Stimulated activated naive B cell treated with anti-CD40 and anti-IgM and Interleukin-4, amounts not matched to agents 10 μg/mL and 1 μg/mL and 100 μg/mL, for 72 hours (primary cell): ENCODE data around the gene MZT2B.
"Not testable (repeated sequence)": the region's sequence is repeated elsewhere in the genome, so short reads cannot be mapped to it uniquely, and the experiment has no call there.

Experiments used
- ATAC-seq, 2 donors: fragments of 150-1000 bp; cut with Tn5 transposase; replicated peaks; 2 replicates each; pipeline ENCODE4 v1.10.0; 2021; ENCODE audit warnings: moderate library complexity in 1 of 2
- DNase-seq: peaks from one replicate; pipeline ENCODE4 v3.0.0; 2021
- H3K27ac Mint-ChIP-seq: one replicate; pipeline ENCODE4 v1.8.0; 2022; ENCODE audit warnings: mild to moderate bottlenecking, mixed read lengths
- H3K27me3 Mint-ChIP-seq, 2 donors: one replicate each; pipeline ENCODE4 v1.8.0; 2022; ENCODE audit warnings: mixed read lengths in 2 of 2
- H3K36me3 Mint-ChIP-seq, 2 donors: one replicate each; pipeline ENCODE4 v1.8.0; 2022; ENCODE audit warnings: mixed read lengths in 2 of 2, mild to moderate bottlenecking in 1 of 2
- H3K4me1 Mint-ChIP-seq, 2 donors: one replicate each; pipeline ENCODE4 v1.8.0; 2022; ENCODE audit warnings: mixed read lengths in 2 of 2, mild to moderate bottlenecking in 1 of 2
- H3K4me3 Mint-ChIP-seq, 2 donors: one replicate each; pipeline ENCODE4 v1.8.0; 2022; ENCODE audit warnings: mild to moderate bottlenecking in 2 of 2, mixed read lengths in 2 of 2, moderate library complexity in 1 of 2
- H3K9me3 Mint-ChIP-seq, 2 donors: one replicate each; pipeline ENCODE4 v1.8.0; 2022; ENCODE audit warnings: mixed read lengths in 2 of 2, mild to moderate bottlenecking in 1 of 2

The MZT2B gene

GRCh38 chr2:130233066-130233465, 51.0 kb downstream of the MZT2B start:
- not testable (repeated sequence) for H3K27ac Mint-ChIP-seq, H3K4me3 Mint-ChIP-seq, DNase-seq, H3K4me1 Mint-ChIP-seq, H3K27me3 Mint-ChIP-seq, ATAC-seq, H3K36me3 Mint-ChIP-seq, H3K9me3 Mint-ChIP-seq

- H3K9me3 Mint-ChIP-seq, ATAC-seq, H3K27ac Mint-ChIP-seq, DNase-seq, H3K36me3 Mint-ChIP-seq, H3K27me3 Mint-ChIP-seq, H3K4me1 Mint-ChIP-seq, H3K4me3 Mint-ChIP-seq: not testable (repeated sequence)
These were observed 57.5 kb downstream of the MZT2B start for GRCh38 chr2:130239581-130239980.
